ACC112 (cell line): Measurements from ENCODE around the gene TNS1.

Experiments used
- H2AFZ ChIP-seq: fragments of 200-600 bp; sonication (generic); one replicate; pipeline ENCODE4 v1.6.0; 2017; ENCODE audit warnings: antibody characterized with exemption, low read length; ENCODE audit not compliant: unreplicated experiment
- H3K27ac ChIP-seq: fragments of 200-600 bp; sonication (generic); 2 replicates; pipeline ENCODE4 v1.5.1; 2014; ENCODE audit warnings: low read depth, mild to moderate bottlenecking, antibody characterized with exemption, low read length, moderate library complexity
- H3K27me3 ChIP-seq: fragments of 200-600 bp; sonication (generic); 2 replicates; pipeline ENCODE4 v1.6.1; 2014; ENCODE audit warnings: mild to moderate bottlenecking, antibody characterized with exemption, low read length, moderate library complexity, mixed read lengths; ENCODE audit not compliant: insufficient read depth
- H3K36me3 ChIP-seq: fragments of 200-600 bp; sonication (generic); 2 replicates; pipeline ENCODE4 v1.6.1; 2016; ENCODE audit warnings: mild to moderate bottlenecking, antibody characterized with exemption, low read length, moderate library complexity, mixed read lengths; ENCODE audit not compliant: insufficient read depth
- H3K4me1 ChIP-seq: fragments of 200-600 bp; sonication (generic); one replicate; pipeline ENCODE4 v1.6.1; 2016; ENCODE audit warnings: low read length, mixed read lengths; ENCODE audit not compliant: insufficient read depth, unreplicated experiment, control insufficient read depth
- H3K4me3 ChIP-seq: fragments of 200-600 bp; sonication (generic); 2 replicates; pipeline ENCODE4 v1.5.1; 2014; ENCODE audit warnings: mild to moderate bottlenecking, low read depth, low read length
- H3K79me2 ChIP-seq: fragments of 200-600 bp; sonication (generic); one replicate; pipeline ENCODE4 v1.6.0; 2016; ENCODE audit warnings: low read length; ENCODE audit not compliant: control insufficient read depth, unreplicated experiment, insufficient read depth

The TNS1 gene

GRCh38 chr2:217927601-217928323 lies 75.0 kb downstream of the TNS1 start:
- H3K79me2 ChIP-seq, result peaks cover 97% of the 10 kb centered on the region

GRCh38 chr2:217926801-217927200 lies 76.0 kb downstream of the TNS1 start:
- peaks cover 96% of the 10 kb centered on the region for H3K79me2 ChIP-seq
- H2AFZ ChIP-seq, result no peak overlapping the region
- no peak overlapping the region for H3K4me3 ChIP-seq
- H3K4me1 ChIP-seq, result peaks cover 59% of the 10 kb centered on the region
- H3K27me3 ChIP-seq, result no peaks in the 10 kb centered on the region
- H3K36me3 ChIP-seq, result no peaks in the 10 kb centered on the region
- H3K27ac ChIP-seq, result no peak overlapping the region; the same call in 1 of the 2 replicates

More at GRCh38 chr2:217927601-217928323, 75.0 kb downstream of the TNS1 start:
- H3K27me3 ChIP-seq, result no peaks in the 10 kb centered on the region
- H2AFZ ChIP-seq, result no peak overlapping the region
- no peak overlapping the region for H3K4me3 ChIP-seq
- no peaks in the 10 kb centered on the region for H3K36me3 ChIP-seq
- peaks cover 52% of the 10 kb centered on the region for H3K4me1 ChIP-seq
- peak overlapping the region; percentile 74 for H3K27ac ChIP-seq

- Histone ChIP-seq H2AFZ (no peak overlapping the region), H3K4me3 (no peak overlapping the region), H3K27ac (no peak overlapping the region), H3K4me1 (peaks cover 66% of the 10 kb centered on the region), H3K79me2 (peaks cover 89% of the 10 kb centered on the region), H3K27me3 (no peaks in the 10 kb centered on the region), H3K36me3 (no peaks in the 10 kb centered on the region)
Measured at GRCh38 chr2:217924346-217924901, 78.4 kb downstream of the TNS1 start.

- Histone ChIP-seq H3K27me3 (no peaks in the 10 kb centered on the region), H3K4me1 (peaks cover 60% of the 10 kb centered on the region), H3K36me3 (no peaks in the 10 kb centered on the region)
Measured at GRCh38 chr2:217923007-217923686, 79.6 kb downstream of the TNS1 start.

GRCh38 chr2:217922101-217923006 lies 80.4 kb downstream of the TNS1 start:
- peak overlapping the region; percentile 70 for H3K27ac ChIP-seq
- H3K36me3 ChIP-seq, result no peaks in the 10 kb centered on the region
- peaks cover 81% of the 10 kb centered on the region for H3K79me2 ChIP-seq
- no peaks in the 10 kb centered on the region for H3K27me3 ChIP-seq
- H3K4me3 ChIP-seq, result no peak overlapping the region
- no peak overlapping the region for H2AFZ ChIP-seq
- H3K4me1 ChIP-seq, result peaks cover 52% of the 10 kb centered on the region

More at GRCh38 chr2:217923007-217923686, 79.6 kb downstream of the TNS1 start:
- peaks cover 84% of the 10 kb centered on the region for H3K79me2 ChIP-seq
- H2AFZ ChIP-seq, result no peak overlapping the region
- no peak overlapping the region for H3K4me3 ChIP-seq
- no peak overlapping the region for H3K27ac ChIP-seq

GRCh38 chr2:217920879-217921603 lies 81.8 kb downstream of the TNS1 start:
- H2AFZ ChIP-seq, result no peak overlapping the region
- no peaks in the 10 kb centered on the region for H3K36me3 ChIP-seq
- H3K4me1 ChIP-seq, result peaks cover 47% of the 10 kb centered on the region
- peaks cover 76% of the 10 kb centered on the region for H3K79me2 ChIP-seq
- H3K27me3 ChIP-seq, result no peaks in the 10 kb centered on the region
- H3K4me3 ChIP-seq, result no peak overlapping the region
- peak overlapping the region; percentile 70 for H3K27ac ChIP-seq

GRCh38 chr2:217919781-217920351 lies 82.9 kb downstream of the TNS1 start:
- Histone ChIP-seq H3K27ac (peak overlapping the region; percentile 70), H2AFZ (no peak overlapping the region), H3K79me2 (peaks cover 71% of the 10 kb centered on the region), H3K4me3 (peak overlapping the region; percentile 4; the same call in 1 of the 2 replicates), H3K27me3 (no peaks in the 10 kb centered on the region), H3K36me3 (no peaks in the 10 kb centered on the region), H3K4me1 (peaks cover 47% of the 10 kb centered on the region)

GRCh38 chr2:217919204-217919603 lies 83.6 kb downstream of the TNS1 start:
- H3K4me1 ChIP-seq, result peaks cover 47% of the 10 kb centered on the region
- H3K36me3 ChIP-seq, result no peaks in the 10 kb centered on the region
- peaks cover 68% of the 10 kb centered on the region for H3K79me2 ChIP-seq
- H3K27ac ChIP-seq, result peak overlapping the region; percentile 70
- no peak overlapping the region for H2AFZ ChIP-seq
- H3K27me3 ChIP-seq, result no peaks in the 10 kb centered on the region
- no peak overlapping the region for H3K4me3 ChIP-seq

GRCh38 chr2:217918308-217919024 lies 84.3 kb downstream of the TNS1 start:
- Histone ChIP-seq H3K4me1 (peaks cover 51% of the 10 kb centered on the region), H3K36me3 (no peaks in the 10 kb centered on the region), H3K27ac (no peak overlapping the region), H3K79me2 (peaks cover 66% of the 10 kb centered on the region), H3K27me3 (no peaks in the 10 kb centered on the region), H2AFZ (no peak overlapping the region), H3K4me3 (no peak overlapping the region)
